Prostate gland (tissue), 2 donors: ENCODE results near the gene ATP13A2. TPM values are rescaled to one million over a fixed set of nuclear protein-coding genes. Genes with fewer than 3 reads are reported as not detected.
"Not testable (repeated sequence)": the region's sequence is repeated elsewhere in the genome, so short reads cannot be mapped to it uniquely, and the experiment has no call there.

Experiments used
- DNase-seq: peaks from one replicate; pipeline ENCODE4 v3.0.0-alpha.2; 2019; ENCODE audit warnings: low spot score
- H3K27ac ChIP-seq, 2 donors: fragments of 200-600 bp; sonication (generic); 2 replicates each; pipeline ENCODE4 v1.5.1; 2017 to 2019
- H3K27me3 ChIP-seq: fragments of 200-600 bp; sonication (generic); replicated peaks from 2 replicates; pipeline ENCODE4 v1.5.1; 2019; ENCODE audit not compliant: insufficient read depth
- H3K36me3 ChIP-seq, 2 donors: fragments of 200-600 bp; sonication (generic); 1 replicate in 1 of 2; 2 replicates in 1 of 2; pipeline versions ENCODE4 v1.5.1 to v1.8.1; 2017 to 2019
- H3K4me1 ChIP-seq: fragments of 200-600 bp; sonication (generic); replicated peaks from 2 replicates; pipeline ENCODE4 v1.5.1; 2019
- H3K4me3 ChIP-seq, 2 donors: fragments of 200-600 bp; sonication (generic); 2 replicates each; pipeline ENCODE4 v1.5.1; 2017 to 2019
- H3K9me3 ChIP-seq: fragments of 200-600 bp; sonication (generic); 2 replicates; pipeline ENCODE4 v1.5.1; 2017
- CTCF ChIP-seq, 4 experiments: fragments of 200-600 bp in 2 of 4; fragments of 450-650 bp in 2 of 4; sonication (generic) in 2 of 4; IDR thresholded peaks; 1 replicate in 3 of 4; 2 replicates in 1 of 4; pipeline ENCODE4 v1.5.1; 2016 to 2019; ENCODE audit warnings: antibody characterized with exemption in 4 of 4, mild to moderate bottlenecking in 2 of 4, moderate library complexity in 2 of 4
- POLR2A ChIP-seq: fragments of 450-650 bp; IDR thresholded peaks from one replicate; pipeline ENCODE4 v1.6.1; 2016; ENCODE audit warnings: antibody characterized with exemption, mild to moderate bottlenecking
- POLR2AphosphoS5 ChIP-seq: sonication (generic); formaldehyde crosslinking; IDR thresholded peaks from one replicate; pipeline ENCODE4 v1.6.1; 2017; ENCODE audit warnings: antibody characterized with exemption
- WGBS: methylation state at CpG from one replicate; pipeline ENCODE4 v1.1.5; 2018; 5-methylcytosine and 5-hydroxymethylcytosine counted together
- intact Hi-C: fragments of 100-400 bp; cut with DNase I; formaldehyde crosslinking; loops from one replicate; pipeline ENCODE4 v1.14.2; 2022
- total RNA-seq, 2 donors: library from RNA; depleted of rRNA; stranded (reverse); fragments of >200 nt; gene quantifications; one replicate each; pipeline ENCODE4 v1.1.0, GENCODE V29; 2016

The ATP13A2 gene
- total RNA-seq, 2 donors from 2014 or later: 45.4 to 47.9 TPM

GRCh38 chr1:16968372-16968771 lies 43.4 kb downstream of the ATP13A2 start:
- H3K27ac ChIP-seq: no peak overlapping the region
- H3K4me3 ChIP-seq: no peak overlapping the region
- no peaks in the 10 kb centered on the region for H3K4me1 ChIP-seq
- peaks cover 0 to 12% of the 10 kb centered on the region in 2 donors for H3K36me3 ChIP-seq
- intact Hi-C loops: no loop called here
- no peaks in the 10 kb centered on the region for H3K9me3 ChIP-seq
- over 99% methylated on average over 3 of the region's 3 CpGs for WGBS
- H3K27me3 ChIP-seq: no peaks in the 10 kb centered on the region
- no peak for DNase-seq
- TF ChIP-seq POLR2A (no peak), CTCF (IDR thresholded peaks at IDR 0.05) (no peak), POLR2AphosphoS5 (no peak)

- H3K4me3 ChIP-seq: no peak overlapping the region
- WGBS: 96% methylated on average over 21 of the region's 21 CpGs
- H3K4me1 ChIP-seq: no peaks in the 10 kb centered on the region
- H3K9me3 ChIP-seq: no peaks in the 10 kb centered on the region
- H3K36me3 ChIP-seq: peaks cover 0 to 12% of the 10 kb centered on the region in 2 donors
- no peak overlapping the region for H3K27ac ChIP-seq
- intact Hi-C loops: no loop called here
- TF ChIP-seq POLR2A: no peak
- no peak for TF ChIP-seq CTCF (IDR thresholded peaks at IDR 0.05)
- no peak for TF ChIP-seq POLR2AphosphoS5
- DNase-seq: no peak
- no peaks in the 10 kb centered on the region for H3K27me3 ChIP-seq
Observed at GRCh38 chr1:16967962-16968361, 43.8 kb downstream of the ATP13A2 start.

- intact Hi-C loops: no loop called here
- Histone ChIP-seq H3K27ac (no peak overlapping the region), H3K9me3 (no peaks in the 10 kb centered on the region), H3K36me3 (peaks cover 0 to 12% of the 10 kb centered on the region in 2 donors), H3K4me1 (no peaks in the 10 kb centered on the region), H3K27me3 (no peaks in the 10 kb centered on the region), H3K4me3 (no peak overlapping the region)
- 11% methylated on average over 5 of the region's 7 CpGs for WGBS
- TF ChIP-seq POLR2AphosphoS5: no peak
- no peak for DNase-seq
Observed at GRCh38 chr1:16967095-16967575, 44.6 kb downstream of the ATP13A2 start.

GRCh38 chr1:16966282-16966681 lies 45.4 kb downstream of the ATP13A2 start:
- H3K4me3 ChIP-seq: no peak overlapping the region
- no peak for DNase-seq
- intact Hi-C loops: no loop called here
- H3K4me1 ChIP-seq: no peaks in the 10 kb centered on the region
- no peaks in the 10 kb centered on the region for H3K9me3 ChIP-seq
- no peak overlapping the region for H3K27ac ChIP-seq
- 95% methylated on average over 22 of the region's 22 CpGs for WGBS
- H3K36me3 ChIP-seq: peaks cover 0 to 12% of the 10 kb centered on the region in 2 donors
- TF ChIP-seq POLR2A (no peak), POLR2AphosphoS5 (no peak), CTCF (IDR thresholded peaks at IDR 0.05) (no peak)
- no peaks in the 10 kb centered on the region for H3K27me3 ChIP-seq

- Histone ChIP-seq H3K4me1 (peaks cover under 1% of the 10 kb centered on the region), H3K9me3 (no peaks in the 10 kb centered on the region), H3K4me3 (no peak overlapping the region), H3K27ac (no peak overlapping the region), H3K27me3 (no peaks in the 10 kb centered on the region), H3K36me3 (peaks cover 0 to 12% of the 10 kb centered on the region in 2 donors)
- no peak for DNase-seq
- WGBS: 94% methylated on average over 13 of the region's 13 CpGs
- TF ChIP-seq POLR2AphosphoS5: no peak
- TF ChIP-seq POLR2A: no peak
- no peak for TF ChIP-seq CTCF (IDR thresholded peaks at IDR 0.05)
- intact Hi-C loops: no loop called here
Observed at GRCh38 chr1:16965486-16966067, 46.2 kb downstream of the ATP13A2 start.

- H3K27me3 ChIP-seq, DNase-seq, H3K4me3 ChIP-seq, H3K27ac ChIP-seq, intact Hi-C loops, H3K4me1 ChIP-seq, H3K9me3 ChIP-seq: not testable (repeated sequence)
- peaks cover 0 to 12% of the 10 kb centered on the region in 2 donors for H3K36me3 ChIP-seq
- WGBS: 98% methylated on average over 4 of the region's 4 CpGs
Observed at GRCh38 chr1:16964169-16964568, 47.6 kb downstream of the ATP13A2 start.
